A549 (cell line): ENCODE measurements around the gene KRTAP12-1. TPM values are rescaled to one million over a fixed set of nuclear protein-coding genes. Genes with fewer than 3 reads are reported as not detected.

Source experiments
- ATAC-seq, 2 experiments: fragments of 200-7000 bp in 1 of 2; fragments of >200 bp in 1 of 2; cut with Nextera tagmentation in 1 of 2; cut with Tn5 transposase in 1 of 2; 3 replicates each; pipeline versions ENCODE4 v1.8.0 to v1.9.1; 2018 to 2020; ENCODE audit warnings: mild to moderate bottlenecking in 1 of 2, moderate library complexity in 1 of 2
- CTCF ChIA-PET: fragments of 300-600 bp; sonication (Branson Sonifier 250); formaldehyde crosslinking; extraction: SDS; loops from one replicate; lab custom pipeline; 2021; ENCODE audit warnings: antibody characterized with exemption, inconsistent platforms; lab: Yijun Ruan, JAX
- POLR2A ChIA-PET: fragments of 350-600 bp; formaldehyde crosslinking; extraction: SDS; loops from one replicate; lab custom pipeline; 2021; ENCODE audit warnings: antibody characterized with exemption, inconsistent platforms; lab: Yijun Ruan, JAX
- DNase-seq, 2 experiments: peaks; one replicate each; pipeline versions ENCODE4 v3.0.0 to v3.0.0-alpha.2; 2011 to 2016; ENCODE audit warnings: low read depth in 1 of 2, low spot score in 1 of 2
- FAIRE-seq: peaks from 2 replicates; lab custom pipeline; 2011; peaks lifted over from hg19 to GRCh38; lab: Jason Lieb, UNC
- H3K27ac ChIP-seq, 2 experiments: fragments of >200 bp; sonication (Bioruptor Twin); formaldehyde crosslinking; 3 replicates each; pipeline ENCODE4 v1.5.1; 2016 to 2017
- H3K4me1 ChIP-seq: fragments of >200 bp; sonication (Bioruptor Twin); formaldehyde crosslinking; 3 replicates; pipeline ENCODE4 v1.6.1; 2016
- H3K4me2 ChIP-seq: fragments of >200 bp; sonication (Bioruptor Twin); formaldehyde crosslinking; 3 replicates; pipeline ENCODE4 v1.6.1; 2016
- H3K4me3 ChIP-seq: fragments of >200 bp; sonication (Bioruptor Twin); formaldehyde crosslinking; 3 replicates; pipeline ENCODE4 v1.5.1; 2016
- H3K9me3 ChIP-seq: fragments of >200 bp; sonication (Bioruptor Twin); formaldehyde crosslinking; 3 replicates; pipeline ENCODE4 v1.6.1; 2016
- BHLHE40 ChIP-seq: IDR thresholded peaks from 2 replicates; pipeline ENCODE4 v1.6.1; 2012; ENCODE audit warnings: low read depth, low read length, inconsistent platforms
- CEBPB ChIP-seq, 2 experiments: fragments of >200 bp in 1 of 2; sonication (Bioruptor Twin) in 1 of 2; formaldehyde crosslinking in 1 of 2; IDR thresholded peaks; 2 replicates each; pipeline ENCODE4 v1.6.1; 2012 to 2016
- EHF ChIP-seq: fragments of 250-450 bp; sonication (Bioruptor Pico); IDR thresholded peaks from 2 replicates; pipeline ENCODE4 v1.5.0; 2020; ENCODE audit warnings: mild to moderate bottlenecking
- ESRRA ChIP-seq: fragments of 150-350 bp; IDR thresholded peaks from 2 replicates; pipeline ENCODE4 v1.6.1; 2014; ENCODE audit warnings: mild to moderate bottlenecking, low read length, borderline replicate concordance
- FOSB ChIP-seq: fragments of 250-450 bp; sonication (Bioruptor Pico); IDR thresholded peaks from 2 replicates; pipeline ENCODE4 v1.5.0; 2020; ENCODE audit warnings: mild to moderate bottlenecking, moderate library complexity
- FOXS1 ChIP-seq: fragments of 250-450 bp; sonication (Bioruptor Pico); IDR thresholded peaks from 2 replicates; pipeline ENCODE4 v1.5.0; 2020; ENCODE audit warnings: mild to moderate bottlenecking, moderate library complexity
- HDAC2 ChIP-seq: fragments of 200-600 bp; sonication (generic); IDR thresholded peaks from 2 replicates; pipeline ENCODE4 v1.6.1; 2016
- HEYL ChIP-seq: fragments of 250-450 bp; sonication (Bioruptor Pico); IDR thresholded peaks from 2 replicates; pipeline ENCODE4 v1.8.0; 2021; ENCODE audit warnings: mild to moderate bottlenecking, moderate library complexity
- HOXA7 ChIP-seq: fragments of 250-450 bp; sonication (Bioruptor Pico); IDR thresholded peaks from 2 replicates; pipeline ENCODE4 v1.5.0; 2020; ENCODE audit warnings: mild to moderate bottlenecking, moderate library complexity
- MAFK ChIP-seq: fragments of 450-650 bp; IDR thresholded peaks from 2 replicates; pipeline ENCODE4 v1.6.1; 2014; ENCODE audit not compliant: partially characterized antibody
- MAZ ChIP-seq: fragments of 150-350 bp; IDR thresholded peaks from 2 replicates; pipeline ENCODE4 v1.6.1; 2014; ENCODE audit warnings: antibody characterized with exemption, low read depth, low read length, borderline replicate concordance
- NFE2L2 ChIP-seq: fragments of 150-350 bp; conservative IDR thresholded peaks from 2 replicates; pipeline ENCODE4 v1.6.1; 2014; ENCODE audit warnings: low read length
- PHF8 ChIP-seq: fragments of 200-600 bp; sonication (generic); IDR thresholded peaks from 2 replicates; pipeline ENCODE4 v1.6.1; 2016; ENCODE audit warnings: low read depth, mild to moderate bottlenecking, antibody characterized with exemption, moderate library complexity, borderline replicate concordance
- POLR2A ChIP-seq: IDR thresholded peaks from 2 replicates; pipeline ENCODE4 v1.6.1; 2012; ENCODE audit warnings: mild to moderate bottlenecking, low read length
- POLR2AphosphoS2 ChIP-seq: conservative IDR thresholded peaks from 2 replicates; pipeline ENCODE4 v1.6.1; 2012; ENCODE audit warnings: low read length, improper control_type of control experiment, inconsistent platforms
- RARB ChIP-seq: fragments of 250-450 bp; sonication (Bioruptor Pico); IDR thresholded peaks from 2 replicates; pipeline ENCODE4 v1.8.0; 2021; ENCODE audit warnings: mild to moderate bottlenecking, moderate library complexity
- RNF2 ChIP-seq: fragments of 200-600 bp; sonication (generic); IDR thresholded peaks from 2 replicates; pipeline ENCODE4 v1.6.1; 2016; ENCODE audit warnings: low read depth, mild to moderate bottlenecking, antibody characterized with exemption, moderate library complexity, borderline replicate concordance
- SMC3 ChIP-seq: fragments of >200 bp; sonication (Bioruptor Twin); formaldehyde crosslinking; IDR thresholded peaks from 3 replicates; pipeline ENCODE4 v1.6.1; 2018; ENCODE audit warnings: inconsistent platforms
- SREBF2 ChIP-seq: fragments of 450-650 bp; IDR thresholded peaks from 2 replicates; pipeline ENCODE4 v1.6.1; 2014; ENCODE audit warnings: mild to moderate bottlenecking, moderate library complexity
- ZFP36 ChIP-seq: fragments of 450-650 bp; IDR thresholded peaks from 2 replicates; pipeline ENCODE4 v1.6.1; 2014; ENCODE audit warnings: borderline replicate concordance; ENCODE audit not compliant: partially characterized antibody
- WGBS: methylation state at CpG from one replicate; pipeline ENCODE4 v1.1.6; 2017; ENCODE audit errors: missing lambda C conversion rate; 5-methylcytosine and 5-hydroxymethylcytosine counted together
- polyA plus RNA-seq, 4 experiments: library from polyadenylated mRNA; depleted of rRNA in 3 of 4; stranded (reverse); fragments of >200 nt; fragmentation: RNase III in 1 of 4; extraction: RNeasy Plus Mini Kit Qiagen cat#74134 plus additional on column Dnase treatment in 1 of 4; gene quantifications; 2 replicates in 3 of 4; 3 replicates in 1 of 4; pipeline ENCODE4 v1.2.3, GENCODE V29; 2011 to 2017
- TF ChIP-seq, protein P1 (sequence below): fragments of >200 bp; sonication (Bioruptor Twin); formaldehyde crosslinking; IDR thresholded peaks from 3 replicates; pipeline ENCODE4 v1.6.1; 2016
- TF ChIP-seq, protein P2 (sequence below): fragments of 150-350 bp; IDR thresholded peaks from 2 replicates; pipeline ENCODE4 v1.6.1; 2014; ENCODE audit warnings: low read depth, mild to moderate bottlenecking, low read length
- TF ChIP-seq, protein P3 (sequence below): IDR thresholded peaks from 2 replicates; pipeline ENCODE4 v1.6.1; 2012
- TF ChIP-seq, protein P4 (sequence below): fragments of 200-600 bp; sonication (generic); IDR thresholded peaks from 2 replicates; pipeline ENCODE4 v1.6.1; 2016; ENCODE audit warnings: antibody characterized with exemption, mild to moderate bottlenecking, moderate library complexity
- TF ChIP-seq, protein P5 (sequence below): fragments of >200 bp; sonication (Bioruptor Twin); formaldehyde crosslinking; IDR thresholded peaks from 2 replicates; pipeline ENCODE4 v1.6.1; 2016

Gene KRTAP12-1
- polyA plus RNA-seq, 2 of the 4 experiments (the other 2 are of a cell fraction): not detected

DNA sequence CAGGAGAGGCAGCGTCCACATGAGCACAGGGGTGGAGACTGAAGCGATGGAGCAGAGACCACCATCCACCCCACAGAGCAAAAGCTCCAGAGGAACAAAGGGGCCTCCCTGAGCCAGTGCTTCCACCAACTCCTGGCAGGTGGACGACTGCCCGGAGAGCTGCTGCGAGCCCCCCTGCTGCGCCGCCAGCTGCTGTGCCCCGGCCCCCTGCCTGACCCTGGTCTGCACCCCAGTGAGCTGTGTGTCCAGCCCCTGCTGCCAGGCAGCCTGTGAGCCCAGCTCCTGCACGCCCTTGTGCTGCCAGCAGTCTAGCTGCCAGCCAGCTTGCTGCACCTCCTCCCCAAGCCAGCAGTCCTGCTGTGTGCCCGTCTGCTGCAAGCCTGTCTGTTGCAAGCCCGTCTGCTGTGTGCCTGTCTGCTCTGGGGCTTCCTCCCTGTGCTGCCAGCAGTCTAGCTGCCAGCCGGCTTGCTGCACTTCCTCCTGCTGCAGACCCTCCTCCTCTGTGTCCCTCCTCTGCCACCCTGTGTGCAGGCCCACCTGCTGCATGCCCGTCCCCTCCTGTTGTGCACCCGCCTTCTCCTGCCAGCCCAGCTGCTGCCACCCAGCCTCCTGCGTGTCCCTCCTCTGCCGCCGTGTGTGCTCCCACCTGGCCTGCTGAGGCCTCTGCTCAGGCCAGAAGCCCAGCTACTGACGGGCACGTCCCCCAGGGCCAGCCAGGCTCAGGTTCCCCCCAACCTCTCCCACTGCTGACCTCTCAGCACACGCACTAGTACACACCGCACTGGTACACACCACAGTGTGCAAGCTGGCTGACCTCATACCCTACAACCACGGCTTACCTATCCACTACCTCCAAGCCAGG lies 20.4 kb upstream of the KRTAP12-1 start:
- TF ChIP-seq, protein P1, sequence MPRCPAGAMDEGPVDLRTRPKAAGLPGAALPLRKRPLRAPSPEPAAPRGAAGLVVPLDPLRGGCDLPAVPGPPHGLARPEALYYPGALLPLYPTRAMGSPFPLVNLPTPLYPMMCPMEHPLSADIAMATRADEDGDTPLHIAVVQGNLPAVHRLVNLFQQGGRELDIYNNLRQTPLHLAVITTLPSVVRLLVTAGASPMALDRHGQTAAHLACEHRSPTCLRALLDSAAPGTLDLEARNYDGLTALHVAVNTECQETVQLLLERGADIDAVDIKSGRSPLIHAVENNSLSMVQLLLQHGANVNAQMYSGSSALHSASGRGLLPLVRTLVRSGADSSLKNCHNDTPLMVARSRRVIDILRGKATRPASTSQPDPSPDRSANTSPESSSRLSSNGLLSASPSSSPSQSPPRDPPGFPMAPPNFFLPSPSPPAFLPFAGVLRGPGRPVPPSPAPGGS: no peak
- TF ChIP-seq SREBF2 (no peak), PHF8 (no peak), ESRRA (no peak), EHF (CRISPR knock-in tag) (no peak), RARB (CRISPR knock-in tag) (no peak), HEYL (CRISPR knock-in tag) (no peak), NFE2L2 (no peak), SMC3 (no peak), POLR2A (no peak), POLR2AphosphoS2 (no peak), BHLHE40 (no peak), ZFP36 (no peak)
- TF ChIP-seq, protein P2, sequence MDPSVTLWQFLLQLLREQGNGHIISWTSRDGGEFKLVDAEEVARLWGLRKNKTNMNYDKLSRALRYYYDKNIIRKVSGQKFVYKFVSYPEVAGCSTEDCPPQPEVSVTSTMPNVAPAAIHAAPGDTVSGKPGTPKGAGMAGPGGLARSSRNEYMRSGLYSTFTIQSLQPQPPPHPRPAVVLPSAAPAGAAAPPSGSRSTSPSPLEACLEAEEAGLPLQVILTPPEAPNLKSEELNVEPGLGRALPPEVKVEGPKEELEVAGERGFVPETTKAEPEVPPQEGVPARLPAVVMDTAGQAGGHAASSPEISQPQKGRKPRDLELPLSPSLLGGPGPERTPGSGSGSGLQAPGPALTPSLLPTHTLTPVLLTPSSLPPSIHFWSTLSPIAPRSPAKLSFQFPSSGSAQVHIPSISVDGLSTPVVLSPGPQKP: no peak
- TF ChIP-seq, protein P3, sequence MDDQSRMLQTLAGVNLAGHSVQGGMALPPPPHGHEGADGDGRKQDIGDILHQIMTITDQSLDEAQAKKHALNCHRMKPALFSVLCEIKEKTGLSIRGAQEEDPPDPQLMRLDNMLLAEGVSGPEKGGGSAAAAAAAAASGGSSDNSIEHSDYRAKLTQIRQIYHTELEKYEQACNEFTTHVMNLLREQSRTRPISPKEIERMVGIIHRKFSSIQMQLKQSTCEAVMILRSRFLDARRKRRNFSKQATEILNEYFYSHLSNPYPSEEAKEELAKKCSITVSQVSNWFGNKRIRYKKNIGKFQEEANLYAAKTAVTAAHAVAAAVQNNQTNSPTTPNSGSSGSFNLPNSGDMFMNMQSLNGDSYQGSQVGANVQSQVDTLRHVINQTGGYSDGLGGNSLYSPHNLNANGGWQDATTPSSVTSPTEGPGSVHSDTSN: no peak
- H3K4me3 ChIP-seq: no peak overlapping the region
- no peak overlapping the region for H3K27ac ChIP-seq
- ChIA-PET CTCF (no interaction called here), POLR2A (no interaction called here)
- FAIRE-seq (no peak), ATAC-seq (peak in 1 of 2 experiments; percentile 22; a peak in 2 of 6 replicates), DNase-seq (no peak)
- H3K4me2 ChIP-seq: no peak overlapping the region
- no peaks in the 10 kb centered on the region for H3K9me3 ChIP-seq
- WGBS: 69% methylated on average over 6 of the region's 22 CpGs
- H3K4me1 ChIP-seq: no peaks in the 10 kb centered on the region

DNA sequence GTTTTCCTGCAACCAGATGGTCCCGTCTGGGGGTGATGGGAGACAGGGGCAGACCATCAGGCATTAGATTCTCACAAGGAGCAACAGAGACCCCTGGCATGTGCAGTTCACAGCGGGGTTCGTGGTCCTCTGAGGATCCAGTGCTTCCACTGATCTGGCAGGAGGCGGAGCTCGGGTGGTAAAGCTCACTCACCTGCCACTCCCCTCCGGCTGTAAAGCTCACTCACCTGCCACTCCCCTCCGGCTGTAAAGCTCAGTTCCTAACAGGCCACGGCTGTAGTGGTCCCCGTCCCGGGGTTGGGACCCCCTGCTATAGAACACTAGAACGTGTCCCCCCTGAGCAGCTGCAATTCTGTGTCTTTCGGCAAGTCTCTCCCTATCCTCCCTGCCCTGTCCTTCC lies 19.6 kb upstream of the KRTAP12-1 start:
- 23% methylated on average over 6 of the region's 12 CpGs for WGBS
- DNase-seq (no peak), FAIRE-seq (no peak), ATAC-seq (no peak)
- TF ChIP-seq CEBPB (IDR thresholded peaks at IDR 0.05): no peak
- no peak for TF ChIP-seq EHF (CRISPR knock-in tag)
- no peak for TF ChIP-seq HOXA7 (CRISPR knock-in tag)
- TF ChIP-seq MAFK: no peak
- TF ChIP-seq MAZ: no peak
- TF ChIP-seq ZFP36: no peak
- no peak for TF ChIP-seq RNF2
- no peak for TF ChIP-seq FOSB (CRISPR knock-in tag)
- Histone ChIP-seq H3K9me3 (no peaks in the 10 kb centered on the region), H3K4me1 (no peaks in the 10 kb centered on the region), H3K4me3 (no peak overlapping the region), H3K4me2 (no peak overlapping the region), H3K27ac (no peak overlapping the region)
- ChIA-PET CTCF (no interaction called here), POLR2A (no interaction called here)

DNA sequence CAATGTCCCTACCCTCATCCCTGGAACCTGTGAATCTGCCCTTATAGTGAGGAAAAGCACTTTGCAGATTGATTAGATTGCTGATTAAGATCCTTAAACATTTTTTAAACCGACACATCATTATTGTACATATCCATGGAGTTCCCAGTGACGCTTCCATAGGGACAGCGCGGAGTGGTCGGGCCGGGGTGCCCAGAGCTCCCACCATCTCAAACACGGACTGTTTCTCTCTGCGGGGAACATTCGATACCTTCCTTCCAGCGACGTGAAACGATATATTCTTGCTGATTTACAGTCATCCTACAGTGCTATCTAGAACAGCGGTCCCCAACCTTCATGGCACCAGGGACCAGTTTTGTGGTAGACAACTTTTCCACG lies 19.0 kb upstream of the KRTAP12-1 start:
- ATAC-seq (no peak), FAIRE-seq (no peak), DNase-seq (no peak)
- ChIA-PET CTCF (no interaction called here), POLR2A (no interaction called here)
- H3K27ac ChIP-seq: no peak overlapping the region
- 51% methylated on average over 14 of the region's 14 CpGs for WGBS
- TF ChIP-seq CEBPB (IDR thresholded peaks at IDR 0.05) (no peak), HDAC2 (no peak), FOXS1 (CRISPR knock-in tag) (no peak)
- TF ChIP-seq, protein P4, sequence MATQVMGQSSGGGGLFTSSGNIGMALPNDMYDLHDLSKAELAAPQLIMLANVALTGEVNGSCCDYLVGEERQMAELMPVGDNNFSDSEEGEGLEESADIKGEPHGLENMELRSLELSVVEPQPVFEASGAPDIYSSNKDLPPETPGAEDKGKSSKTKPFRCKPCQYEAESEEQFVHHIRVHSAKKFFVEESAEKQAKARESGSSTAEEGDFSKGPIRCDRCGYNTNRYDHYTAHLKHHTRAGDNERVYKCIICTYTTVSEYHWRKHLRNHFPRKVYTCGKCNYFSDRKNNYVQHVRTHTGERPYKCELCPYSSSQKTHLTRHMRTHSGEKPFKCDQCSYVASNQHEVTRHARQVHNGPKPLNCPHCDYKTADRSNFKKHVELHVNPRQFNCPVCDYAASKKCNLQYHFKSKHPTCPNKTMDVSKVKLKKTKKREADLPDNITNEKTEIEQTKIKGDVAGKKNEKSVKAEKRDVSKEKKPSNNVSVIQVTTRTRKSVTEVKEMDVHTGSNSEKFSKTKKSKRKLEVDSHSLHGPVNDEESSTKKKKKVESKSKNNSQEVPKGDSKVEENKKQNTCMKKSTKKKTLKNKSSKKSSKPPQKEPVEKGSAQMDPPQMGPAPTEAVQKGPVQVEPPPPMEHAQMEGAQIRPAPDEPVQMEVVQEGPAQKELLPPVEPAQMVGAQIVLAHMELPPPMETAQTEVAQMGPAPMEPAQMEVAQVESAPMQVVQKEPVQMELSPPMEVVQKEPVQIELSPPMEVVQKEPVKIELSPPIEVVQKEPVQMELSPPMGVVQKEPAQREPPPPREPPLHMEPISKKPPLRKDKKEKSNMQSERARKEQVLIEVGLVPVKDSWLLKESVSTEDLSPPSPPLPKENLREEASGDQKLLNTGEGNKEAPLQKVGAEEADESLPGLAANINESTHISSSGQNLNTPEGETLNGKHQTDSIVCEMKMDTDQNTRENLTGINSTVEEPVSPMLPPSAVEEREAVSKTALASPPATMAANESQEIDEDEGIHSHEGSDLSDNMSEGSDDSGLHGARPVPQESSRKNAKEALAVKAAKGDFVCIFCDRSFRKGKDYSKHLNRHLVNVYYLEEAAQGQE: no peak
- TF ChIP-seq, protein P5, sequence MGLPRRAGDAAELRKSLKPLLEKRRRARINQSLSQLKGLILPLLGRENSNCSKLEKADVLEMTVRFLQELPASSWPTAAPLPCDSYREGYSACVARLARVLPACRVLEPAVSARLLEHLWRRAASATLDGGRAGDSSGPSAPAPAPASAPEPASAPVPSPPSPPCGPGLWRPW: no peak
- H3K9me3 ChIP-seq: no peaks in the 10 kb centered on the region
- no peak overlapping the region for H3K4me3 ChIP-seq
- no peaks in the 10 kb centered on the region for H3K4me1 ChIP-seq
- no peak overlapping the region for H3K4me2 ChIP-seq
